Left renal cortex interstitium (tissue), 4 donors: ENCODE measurements around the gene ADAM15. TPM values are rescaled to one million over a fixed set of nuclear protein-coding genes. Genes with fewer than 3 reads are reported as not detected.

ENCODE experiments used
- DNase-seq, 4 donors: peaks; one replicate each; pipeline ENCODE4 v3.0.0-alpha.2; 2013; ENCODE audit warnings: low read depth in 4 of 4, low spot score in 2 of 4, missing footprints in 1 of 4
- polyA plus RNA-seq, 4 donors: library from polyadenylated mRNA; unstranded; fragments of 120-200 nt; gene quantifications; one replicate each; pipeline ENCODE4 v1.2.1, GENCODE V29; 2013; ENCODE audit not compliant: insufficient read length in 4 of 4

ADAM15 gene
- polyA plus RNA-seq, 4 donors = 36.7 to 55.8 (median 55.4) TPM

- no peak for DNase-seq
These were observed 57.2 kb downstream of the ADAM15 start for GRCh38 chr1:155108296-155108695.

- DNase-seq = no peak
These were observed 59.3 kb downstream of the ADAM15 start for GRCh38 chr1:155110381-155110780.

GRCh38 chr1:155110826-155111225, 59.7 kb downstream of the ADAM15 start:
- no peak for DNase-seq

Other genes with a start within 250 kb of the ADAM15 start
- gene KCNN3, start 181.0 kb upstream of the ADAM15 start, polyA plus RNA-seq = 1 to 10 TPM; 2.4 to 3.3 (median 2.5) TPM
- gene PMVK, start 114.6 kb upstream of the ADAM15 start, polyA plus RNA-seq = 10 to 100 TPM; 36.4 to 48.0 (median 41.3) TPM
- 10 to 100 TPM; 68.3 to 81.2 (median 73.6) TPM for gene PBXIP1, start 95.2 kb upstream of the ADAM15 start, polyA plus RNA-seq
- 10 to 100 TPM; 41.4 to 51.2 (median 47.0) TPM for gene PYGO2, start 89.5 kb upstream of the ADAM15 start, polyA plus RNA-seq
- 10 to 100 TPM; 71.9 to 91.5 (median 80.8) TPM for gene SHC1, start 80.6 kb upstream of the ADAM15 start, polyA plus RNA-seq
- 10 to 100 TPM; 82.3 to 99.0 (median 91.8) TPM for gene CKS1B, start 76.6 kb upstream of the ADAM15 start, polyA plus RNA-seq
- 10 to 100 TPM; 27.4 to 38.7 (median 32.6) TPM for gene FLAD1, start 68.0 kb upstream of the ADAM15 start, polyA plus RNA-seq
- gene LENEP, start 57.7 kb upstream of the ADAM15 start, polyA plus RNA-seq = 1 to 10 TPM in 1 of 4 donors, under 1 TPM in 3; 0.27 to 1.4 (median 0.60) TPM
- gene ZBTB7B, start 48.5 kb upstream of the ADAM15 start, polyA plus RNA-seq = 10 to 100 TPM; 11.8 to 17.9 (median 15.4) TPM
- gene DCST2, start 17.5 kb upstream of the ADAM15 start, polyA plus RNA-seq = 1 to 10 TPM; 1.1 to 2.5 (median 1.9) TPM
- gene DCST1, start 17.5 kb upstream of the ADAM15 start, polyA plus RNA-seq = under 1 TPM; 0.14 to 0.44 (median 0.35) TPM
- gene EFNA4, start 12.4 kb downstream of the ADAM15 start, polyA plus RNA-seq = 10 to 100 TPM; 18.1 to 24.5 (median 21.3) TPM
- gene EFNA3, start 27.5 kb downstream of the ADAM15 start, polyA plus RNA-seq = 1 to 10 TPM; 4.9 to 9.4 (median 6.7) TPM
- 10 to 100 TPM; 58.7 to 76.2 (median 70.8) TPM for gene EFNA1, start 76.6 kb downstream of the ADAM15 start, polyA plus RNA-seq
- 10 to 100 TPM; 51.5 to 61.1 (median 55.4) TPM for gene SLC50A1, start 84.5 kb downstream of the ADAM15 start, polyA plus RNA-seq
- gene DPM3, start 89.2 kb downstream of the ADAM15 start, polyA plus RNA-seq = 10 to 100 TPM; 31.3 to 64.7 (median 45.2) TPM
- gene KRTCAP2, start 122.0 kb downstream of the ADAM15 start, polyA plus RNA-seq = 100 to 1,000 TPM; 124 to 166 (median 137) TPM
- 1 to 10 TPM; 2.7 to 6.4 (median 4.9) TPM for gene TRIM46, start 122.5 kb downstream of the ADAM15 start, polyA plus RNA-seq
- 10 to 100 TPM; 26.3 to 54.2 (median 37.5) TPM for gene THBS3, start 156.6 kb downstream of the ADAM15 start, polyA plus RNA-seq
- gene MTX1, start 157.4 kb downstream of the ADAM15 start, polyA plus RNA-seq = 10 to 100 TPM; 38.3 to 49.0 (median 44.8) TPM
- gene ENTREP3, start 204.2 kb downstream of the ADAM15 start, polyA plus RNA-seq = 10 to 100 TPM; 18.7 to 34.5 (median 28.5) TPM
- 10 to 100 TPM; 58.8 to 71.7 (median 63.7) TPM for gene SCAMP3, start 211.0 kb downstream of the ADAM15 start, polyA plus RNA-seq
- gene CLK2, start 222.2 kb downstream of the ADAM15 start, polyA plus RNA-seq = 10 to 100 TPM; 63.7 to 96.6 (median 80.8) TPM
- 10 to 100 TPM in 2 of 4 donors, 1 to 10 TPM in 2; 7.0 to 14.6 (median 11.2) TPM for gene HCN3, start 226.1 kb downstream of the ADAM15 start, polyA plus RNA-seq